ENCODE measurements around the gene PPARG. TPM values are rescaled to one million over a fixed set of nuclear protein-coding genes. Genes with fewer than 3 reads are reported as not detected.

Gene PPARG
- total RNA-seq, 3 donors from 2014 or later, result 61.6 to 173 (median 98.8) TPM

GRCh38 chr3:12289524-12289923, 654 bp downstream of the PPARG start:
- H3K9me3 ChIP-seq, result no peaks in the 10 kb centered on the region
- H3K36me3 ChIP-seq (ENCODE audit: low read depth), result no peaks in the 10 kb centered on the region
- DNase-seq (no peak), ATAC-seq (no peak)
- H3K4me1 ChIP-seq (ENCODE audit: low read depth), result peaks cover 4% of the 10 kb centered on the region
- TF ChIP-seq, protein P1, sequence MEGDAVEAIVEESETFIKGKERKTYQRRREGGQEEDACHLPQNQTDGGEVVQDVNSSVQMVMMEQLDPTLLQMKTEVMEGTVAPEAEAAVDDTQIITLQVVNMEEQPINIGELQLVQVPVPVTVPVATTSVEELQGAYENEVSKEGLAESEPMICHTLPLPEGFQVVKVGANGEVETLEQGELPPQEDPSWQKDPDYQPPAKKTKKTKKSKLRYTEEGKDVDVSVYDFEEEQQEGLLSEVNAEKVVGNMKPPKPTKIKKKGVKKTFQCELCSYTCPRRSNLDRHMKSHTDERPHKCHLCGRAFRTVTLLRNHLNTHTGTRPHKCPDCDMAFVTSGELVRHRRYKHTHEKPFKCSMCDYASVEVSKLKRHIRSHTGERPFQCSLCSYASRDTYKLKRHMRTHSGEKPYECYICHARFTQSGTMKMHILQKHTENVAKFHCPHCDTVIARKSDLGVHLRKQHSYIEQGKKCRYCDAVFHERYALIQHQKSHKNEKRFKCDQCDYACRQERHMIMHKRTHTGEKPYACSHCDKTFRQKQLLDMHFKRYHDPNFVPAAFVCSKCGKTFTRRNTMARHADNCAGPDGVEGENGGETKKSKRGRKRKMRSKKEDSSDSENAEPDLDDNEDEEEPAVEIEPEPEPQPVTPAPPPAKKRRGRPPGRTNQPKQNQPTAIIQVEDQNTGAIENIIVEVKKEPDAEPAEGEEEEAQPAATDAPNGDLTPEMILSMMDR (IDR thresholded peaks at IDR 0.05), result no peak
- intact Hi-C loops (cut with DNase I, micrococcal nuclease), result loop anchor here in 1 of 2 donors (10.0 kb wide), 1 partner anchor 195 kb away; the partner anchor contains the start of gene TSEN2
- H3K4me3 ChIP-seq, result peak overlapping the region; percentile 9

GRCh38 chr3:12292770-12293169, 3.9 kb downstream of the PPARG start:
- DNase-seq (peak in 1 of 3 donors; percentile 33), ATAC-seq (peak; percentile 3)
- intact Hi-C loops (cut with DNase I, micrococcal nuclease), result no loop called here
- H3K4me1 ChIP-seq (ENCODE audit: low read depth), result peaks cover 7% of the 10 kb centered on the region
- H3K9me3 ChIP-seq, result no peaks in the 10 kb centered on the region
- TF ChIP-seq, protein P1 (IDR thresholded peaks at IDR 0.05), result no peak
- no peaks in the 10 kb centered on the region for H3K36me3 ChIP-seq (ENCODE audit: low read depth)
- H3K4me3 ChIP-seq, result no peak overlapping the region

GRCh38 chr3:12294885-12295580, 6.2 kb downstream of the PPARG start:
- TF ChIP-seq, protein P1 (IDR thresholded peaks at IDR 0.05), result no peak
- H3K4me1 ChIP-seq (ENCODE audit: low read depth), result peaks cover 17% of the 10 kb centered on the region
- no peak for DNase-seq
- H3K4me3 ChIP-seq, result no peak overlapping the region
- H3K36me3 ChIP-seq (ENCODE audit: low read depth), result no peaks in the 10 kb centered on the region
- no peaks in the 10 kb centered on the region for H3K9me3 ChIP-seq
- intact Hi-C loops (cut with DNase I, micrococcal nuclease), result no loop called here
- peak; percentile 35 for ATAC-seq

DNA sequence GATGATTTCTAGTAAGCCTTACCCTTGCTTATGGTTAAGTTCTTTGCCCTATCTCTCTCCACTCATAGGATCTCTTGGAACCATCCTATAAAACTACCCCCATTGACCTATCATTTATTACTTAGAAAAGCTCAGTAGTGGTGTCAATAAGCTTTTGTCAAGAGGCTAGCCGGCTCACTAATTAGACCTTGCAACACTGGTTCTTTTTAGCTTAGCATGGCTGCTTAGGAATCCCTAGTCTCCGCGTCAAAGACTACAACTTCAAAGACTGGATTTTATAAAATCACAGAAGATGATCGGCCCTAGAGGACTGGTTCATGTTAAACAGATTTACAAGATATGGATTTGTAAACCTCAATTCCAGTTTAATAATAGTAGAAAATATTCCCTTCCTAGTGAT, 7.6 kb downstream of the PPARG start:
- ATAC-seq, result no peak

DNA sequence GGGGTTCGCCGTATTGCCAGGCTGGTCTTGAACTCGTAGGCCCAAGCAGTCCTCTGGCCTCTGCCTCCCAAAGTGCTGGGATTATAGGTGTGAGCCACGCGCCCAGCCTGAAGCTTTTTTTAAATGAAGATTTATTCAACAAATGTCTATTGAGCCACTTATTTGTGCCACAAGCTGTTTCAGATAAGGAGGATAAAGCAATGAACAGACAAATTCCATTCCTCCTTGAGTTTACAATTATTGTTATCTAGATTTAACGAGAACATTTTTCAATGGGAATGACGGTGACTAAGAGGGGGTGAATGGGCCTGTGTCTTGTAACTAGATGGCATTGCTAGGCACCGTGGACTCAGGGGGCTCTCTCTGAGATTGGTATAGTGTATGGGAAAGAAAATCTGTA, 10.2 kb downstream of the PPARG start:
- H3K9me3 ChIP-seq, result no peaks in the 10 kb centered on the region
- intact Hi-C loops (cut with DNase I, micrococcal nuclease), result no loop called here
- no peak overlapping the region for H3K4me3 ChIP-seq
- H3K4me1 ChIP-seq (ENCODE audit: low read depth), result peaks cover 19% of the 10 kb centered on the region
- ATAC-seq (peak; percentile 20), DNase-seq (no peak)
- H3K36me3 ChIP-seq (ENCODE audit: low read depth), result no peaks in the 10 kb centered on the region
- TF ChIP-seq, protein P1 (IDR thresholded peaks at IDR 0.05), result no peak

More for the DNA sequence above, 7.6 kb downstream of the PPARG start:
- DNase-seq, result no peak
- H3K4me3 ChIP-seq, result no peak overlapping the region
- H3K36me3 ChIP-seq (ENCODE audit: low read depth), result no peaks in the 10 kb centered on the region
- no peaks in the 10 kb centered on the region for H3K9me3 ChIP-seq
- intact Hi-C loops (cut with DNase I, micrococcal nuclease), result no loop called here
- H3K4me1 ChIP-seq (ENCODE audit: low read depth), result peaks cover 19% of the 10 kb centered on the region
- TF ChIP-seq, protein P1 (IDR thresholded peaks at IDR 0.05), result no peak

Data from mucosa of descending colon (tissue), 3 donors.